Smooth muscle cell (in vitro differentiated cells): ENCODE data around the gene KCNN3. TPM values are rescaled to one million over a fixed set of nuclear protein-coding genes. Genes with fewer than 3 reads are reported as not detected.

ENCODE experiments used
- DNase-seq: peaks from one replicate; lab custom pipeline; 2025; ENCODE audit not compliant: unreplicated experiment; lab: John Stamatoyannopoulos, UW
- H2AFZ ChIP-seq: fragments of 200-600 bp; sonication (generic); 2 replicates; pipeline ENCODE4 v1.6.0; 2016; ENCODE audit warnings: antibody characterized with exemption, low read depth, mild to moderate bottlenecking
- H3F3A ChIP-seq: fragments of 200-600 bp; sonication (generic); 2 replicates; pipeline ENCODE4 v1.6.0; 2017; ENCODE audit warnings: antibody characterized with exemption, low read depth
- H3K27ac ChIP-seq: fragments of 200-600 bp; sonication (generic); 2 replicates; pipeline ENCODE4 v1.5.1; 2016; ENCODE audit warnings: low read depth, mild to moderate bottlenecking
- H3K27me3 ChIP-seq: fragments of 200-600 bp; sonication (generic); 2 replicates; pipeline ENCODE4 v1.6.1; 2016; ENCODE audit warnings: low read depth, mild to moderate bottlenecking
- H3K36me3 ChIP-seq: fragments of 200-600 bp; sonication (generic); 2 replicates; pipeline ENCODE4 v1.5.1; 2016; ENCODE audit warnings: low read depth
- H3K4me1 ChIP-seq: fragments of 200-600 bp; sonication (generic); 2 replicates; pipeline ENCODE4 v1.5.1; 2016; ENCODE audit warnings: low read depth
- H3K4me2 ChIP-seq: fragments of 200-600 bp; sonication (generic); 2 replicates; pipeline ENCODE4 v1.6.0; 2016; ENCODE audit warnings: mild to moderate bottlenecking
- H3K4me3 ChIP-seq: fragments of 200-600 bp; sonication (generic); 2 replicates; pipeline ENCODE4 v1.5.1; 2016; ENCODE audit warnings: mild to moderate bottlenecking
- H3K79me2 ChIP-seq: fragments of 200-600 bp; sonication (generic); 2 replicates; pipeline ENCODE4 v1.6.0; 2016; ENCODE audit warnings: low read depth, mild to moderate bottlenecking
- H3K9ac ChIP-seq: fragments of 200-600 bp; sonication (generic); 2 replicates; pipeline ENCODE4 v1.6.0; 2016; ENCODE audit warnings: low read depth
- H3K9me3 ChIP-seq: fragments of 200-600 bp; sonication (generic); replicated peaks from 2 replicates; pipeline ENCODE4 v1.5.1; 2016; ENCODE audit warnings: low read depth
- H4K20me1 ChIP-seq: fragments of 200-600 bp; sonication (generic); 2 replicates; pipeline ENCODE4 v1.6.0; 2016; ENCODE audit warnings: low read depth
- CTCF ChIP-seq: fragments of 200-600 bp; sonication (generic); IDR thresholded peaks from 2 replicates; pipeline ENCODE4 v1.5.1; 2017; ENCODE audit warnings: borderline replicate concordance, mild to moderate bottlenecking, antibody characterized with exemption; ENCODE audit not compliant: insufficient read depth, poor library complexity, severe bottlenecking
- WGBS: methylation state at CpG from one replicate; pipeline ENCODE4 v1.1.7; 2016; ENCODE audit warnings: low lambda C conversion rate; 5-methylcytosine and 5-hydroxymethylcytosine counted together
- polyA plus RNA-seq: library from polyadenylated mRNA; unstranded; fragments of >200 nt; fragmentation: Nextera tagmentation; extraction: Ambion mirVana; gene quantifications from 2 replicates; pipeline ENCODE4 v1.2.1, GENCODE V29; 2016
- total RNA-seq: library from RNA; depleted of rRNA; stranded (reverse); fragments of >200 nt; gene quantifications from 2 replicates; pipeline ENCODE4 v1.2.3, GENCODE V29; 2014

The KCNN3 gene
- total and polyA plus RNA-seq, 2 experiments from 2014 or later: 0.18 to 0.77 TPM

- 72% methylated on average over 7 of the region's 7 CpGs for WGBS
- no peak for DNase-seq
- no peak overlapping the region for H3K27ac ChIP-seq
Measured at GRCh38 chr1:154809436-154810413, 60.4 kb downstream of the KCNN3 start.

GRCh38 chr1:154808909-154809262 lies 61.2 kb downstream of the KCNN3 start:
- no peaks in the 10 kb centered on the region for H4K20me1 ChIP-seq
- H3F3A ChIP-seq: no peaks in the 10 kb centered on the region
- 75% methylated on average over 15 of the region's 17 CpGs for WGBS
- DNase-seq: no peak
- no peaks in the 10 kb centered on the region for H3K79me2 ChIP-seq
- H3K36me3 ChIP-seq: no peaks in the 10 kb centered on the region
- peaks cover 25% of the 10 kb centered on the region for H3K27me3 ChIP-seq
- H2AFZ ChIP-seq: no peak overlapping the region
- H3K9ac ChIP-seq: no peak overlapping the region
- peaks cover 3% of the 10 kb centered on the region for H3K4me1 ChIP-seq
- TF ChIP-seq CTCF: no peak
- H3K4me3 ChIP-seq: no peak overlapping the region
- H3K4me2 ChIP-seq: no peak overlapping the region
- no peaks in the 10 kb centered on the region for H3K9me3 ChIP-seq
- no peak overlapping the region for H3K27ac ChIP-seq

More at GRCh38 chr1:154809436-154810413, 60.4 kb downstream of the KCNN3 start:
- Histone ChIP-seq H3K36me3 (no peaks in the 10 kb centered on the region), H3K4me1 (peaks cover 4% of the 10 kb centered on the region), H2AFZ (no peak overlapping the region), H3K9me3 (no peaks in the 10 kb centered on the region), H3K4me2 (no peak overlapping the region), H3K79me2 (no peaks in the 10 kb centered on the region), H3K4me3 (no peak overlapping the region), H3K9ac (no peak overlapping the region), H3F3A (no peaks in the 10 kb centered on the region), H3K27me3 (peaks cover 17% of the 10 kb centered on the region), H4K20me1 (no peaks in the 10 kb centered on the region)
- no peak for TF ChIP-seq CTCF

- DNase-seq: no peak
- peaks cover 28% of the 10 kb centered on the region for H3K27me3 ChIP-seq
Measured at GRCh38 chr1:154808261-154808908, 61.7 kb downstream of the KCNN3 start.

More at GRCh38 chr1:154808261-154808908, 61.7 kb downstream of the KCNN3 start:
- no peak overlapping the region for H3K27ac ChIP-seq
- no peaks in the 10 kb centered on the region for H3K4me1 ChIP-seq
- H3K4me2 ChIP-seq: no peak overlapping the region
- no peaks in the 10 kb centered on the region for H4K20me1 ChIP-seq
- 70% methylated on average over 12 of the region's 12 CpGs for WGBS
- H3K9me3 ChIP-seq: no peaks in the 10 kb centered on the region
- no peak overlapping the region for H3K9ac ChIP-seq
- TF ChIP-seq CTCF: no peak
- H3K4me3 ChIP-seq: no peak overlapping the region
- no peaks in the 10 kb centered on the region for H3K79me2 ChIP-seq
- no peaks in the 10 kb centered on the region for H3K36me3 ChIP-seq
- H2AFZ ChIP-seq: no peak overlapping the region
- no peaks in the 10 kb centered on the region for H3F3A ChIP-seq
